Astrocyte (in vitro differentiated cells and primary cell): ENCODE data around the gene CETN3.

Source experiments
- EZH2 ChIP-seq: IDR thresholded peaks from 2 replicates; pipeline ENCODE4 v1.6.1; 2012; ENCODE audit warnings: mild to moderate bottlenecking, low read length, inconsistent platforms; ENCODE audit not compliant: insufficient read depth
- TF ChIP-seq, protein P1 (sequence below): IDR thresholded peaks from 2 replicates; pipeline ENCODE4 v1.5.1; 2011; ENCODE audit warnings: low read depth, mild to moderate bottlenecking, inconsistent platforms, low read length, moderate library complexity; ENCODE audit not compliant: insufficient read depth

DNA sequence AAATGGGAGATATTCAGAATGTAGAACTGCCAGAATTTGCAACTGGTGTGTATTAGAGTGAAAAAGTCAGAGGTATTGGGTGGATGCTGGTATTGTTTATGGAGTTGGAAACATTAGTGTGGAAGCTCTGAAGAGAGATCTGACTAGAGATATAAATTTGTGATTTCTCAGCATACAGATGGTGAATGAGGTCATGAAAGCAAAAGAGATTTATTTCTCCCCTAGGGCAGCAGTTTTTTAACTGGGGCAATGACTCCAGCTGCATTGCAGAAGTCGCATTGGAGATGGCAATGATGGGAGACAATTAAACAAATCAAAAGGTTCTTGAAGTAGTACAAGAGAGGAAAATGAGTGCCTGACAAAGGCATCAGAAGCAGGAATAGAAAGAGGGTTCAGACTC, 64.9 kb downstream of the CETN3 start:
- TF ChIP-seq, protein P1, sequence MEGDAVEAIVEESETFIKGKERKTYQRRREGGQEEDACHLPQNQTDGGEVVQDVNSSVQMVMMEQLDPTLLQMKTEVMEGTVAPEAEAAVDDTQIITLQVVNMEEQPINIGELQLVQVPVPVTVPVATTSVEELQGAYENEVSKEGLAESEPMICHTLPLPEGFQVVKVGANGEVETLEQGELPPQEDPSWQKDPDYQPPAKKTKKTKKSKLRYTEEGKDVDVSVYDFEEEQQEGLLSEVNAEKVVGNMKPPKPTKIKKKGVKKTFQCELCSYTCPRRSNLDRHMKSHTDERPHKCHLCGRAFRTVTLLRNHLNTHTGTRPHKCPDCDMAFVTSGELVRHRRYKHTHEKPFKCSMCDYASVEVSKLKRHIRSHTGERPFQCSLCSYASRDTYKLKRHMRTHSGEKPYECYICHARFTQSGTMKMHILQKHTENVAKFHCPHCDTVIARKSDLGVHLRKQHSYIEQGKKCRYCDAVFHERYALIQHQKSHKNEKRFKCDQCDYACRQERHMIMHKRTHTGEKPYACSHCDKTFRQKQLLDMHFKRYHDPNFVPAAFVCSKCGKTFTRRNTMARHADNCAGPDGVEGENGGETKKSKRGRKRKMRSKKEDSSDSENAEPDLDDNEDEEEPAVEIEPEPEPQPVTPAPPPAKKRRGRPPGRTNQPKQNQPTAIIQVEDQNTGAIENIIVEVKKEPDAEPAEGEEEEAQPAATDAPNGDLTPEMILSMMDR, result no peak
- no peak for TF ChIP-seq EZH2
